CD4-positive, alpha-beta T cell treated with Interleukin-17A for 4 hours (primary cell): ENCODE measurements around the gene OR52E8.

ENCODE experiments used
- DNase-seq: peaks from one replicate; pipeline ENCODE4 v3.0.0-alpha.2; 2020; ENCODE audit warnings: mixed read lengths

The OR52E8 gene

GRCh38 chr11:5807580-5807979 is 49.9 kb downstream of the OR52E8 start:
- DNase-seq, result no peak
